Measurements from ENCODE around the gene ADCY4. TPM values are rescaled to one million over a fixed set of nuclear protein-coding genes. Genes with fewer than 3 reads are reported as not detected.

ADCY4 gene
- total RNA-seq, 4 donors from 2014 or later: 16.5 to 103 (median 28.8) TPM

- TF ChIP-seq CTCF (IDR thresholded peaks at IDR 0.05; ENCODE audit: low read depth): no peak
Measured at GRCh38 chr14:24369463-24369862, 34.6 kb upstream of the ADCY4 start.

GRCh38 chr14:24368562-24369252, 33.8 kb upstream of the ADCY4 start:
- TF ChIP-seq CTCF (IDR thresholded peaks at IDR 0.05; ENCODE audit: low read depth): no peak

GRCh38 chr14:24368212-24368561, 33.3 kb upstream of the ADCY4 start:
- no peak for TF ChIP-seq CTCF (IDR thresholded peaks at IDR 0.05; ENCODE audit: low read depth)

GRCh38 chr14:24367514-24368211, 32.8 kb upstream of the ADCY4 start, which contains the start of gene NFATC4:
TSS of gene NFATC4 (plus strand) at chr14:24368184. CDS start at chr14:24368341, 157 bp downstream.
- TF ChIP-seq CTCF (IDR thresholded peaks at IDR 0.05; ENCODE audit: low read depth): no peak

- no peak for TF ChIP-seq CTCF (IDR thresholded peaks at IDR 0.05; ENCODE audit: low read depth)
Measured at GRCh38 chr14:24366721-24367513, 32.0 kb upstream of the ADCY4 start.

- no peak for TF ChIP-seq CTCF (IDR thresholded peaks at IDR 0.05; ENCODE audit: low read depth)
Measured at GRCh38 chr14:24366413-24366720, 31.5 kb upstream of the ADCY4 start.
